ENCODE data around the gene TMEM183A.

- TF ChIP-seq EZH2 (IDR thresholded peaks at IDR 0.05; ENCODE audit: borderline replicate concordance, low read length) (no peak), CTCF (IDR thresholded peaks at IDR 0.05; ENCODE audit: low read length) (no peak)
Observed at GRCh38 chr1:203037509-203038190, 30.5 kb downstream of the TMEM183A start.
